Gastroesophageal sphincter (tissue), 4 donors: ENCODE measurements around the gene SLC2A11. TPM values are rescaled to one million over a fixed set of nuclear protein-coding genes. Genes with fewer than 3 reads are reported as not detected.

Experiments
- ATAC-seq: fragments of 150-250 bp; one replicate; pipeline ENCODE4 v1.9.1; 2016; ENCODE audit warnings: mild to moderate bottlenecking, moderate library complexity
- H3K27ac ChIP-seq, 4 donors: fragments of 200-600 bp; sonication (generic) in 3 of 4; 1 replicate in 3 of 4; 2 replicates in 1 of 4; pipeline ENCODE4 v1.5.1; 2016 to 2019
- H3K27me3 ChIP-seq: fragments of 200-600 bp; sonication (generic); one replicate; pipeline ENCODE4 v1.5.1; 2019
- H3K36me3 ChIP-seq, 2 donors: fragments of 200-600 bp; sonication (generic); one replicate each; pipeline ENCODE4 v1.5.1; 2019; ENCODE audit warnings: control low read depth in 1 of 2
- H3K4me1 ChIP-seq, 3 donors: fragments of 200-600 bp; sonication (generic); 1 replicate in 2 of 3; 2 replicates in 1 of 3; pipeline ENCODE4 v1.5.1; 2016 to 2019; ENCODE audit warnings: control low read depth in 2 of 3
- H3K4me3 ChIP-seq, 2 donors: fragments of 200-600 bp; sonication (generic); one replicate each; pipeline ENCODE4 v1.5.1; 2019; ENCODE audit warnings: mild to moderate bottlenecking in 1 of 2, moderate library complexity in 1 of 2
- H3K9me3 ChIP-seq, 3 donors: fragments of 200-600 bp; sonication (generic); one replicate each; pipeline ENCODE4 v1.5.1; 2017 to 2019; ENCODE audit warnings: control low read depth in 2 of 3
- EP300 ChIP-seq: sonication (generic); formaldehyde crosslinking; IDR thresholded peaks from one replicate; pipeline ENCODE4 v1.6.1; 2017; ENCODE audit warnings: antibody characterized with exemption, mild to moderate bottlenecking
- POLR2A ChIP-seq, 2 donors: fragments of 450-650 bp; IDR thresholded peaks; one replicate each; pipeline ENCODE4 v1.6.1; 2017; ENCODE audit warnings: antibody characterized with exemption in 2 of 2, mild to moderate bottlenecking in 2 of 2, moderate library complexity in 1 of 2
- POLR2AphosphoS5 ChIP-seq: sonication (generic); formaldehyde crosslinking; IDR thresholded peaks from one replicate; pipeline ENCODE4 v1.6.1; 2017; ENCODE audit warnings: antibody characterized with exemption
- WGBS, 2 donors: methylation state at CpG; one replicate each; pipeline ENCODE4 v1.1.5; 2018; ENCODE audit warnings: low coverage in 1 of 2; 5-methylcytosine and 5-hydroxymethylcytosine counted together
- total RNA-seq, 4 donors: library from RNA; depleted of rRNA; stranded (reverse); fragments of >200 nt; gene quantifications; one replicate each; pipeline ENCODE4 v1.1.0, GENCODE V29; 2016
- TF ChIP-seq, protein P1 (sequence below), 4 experiments: fragments of 200-600 bp in 2 of 4; fragments of 450-650 bp in 2 of 4; sonication (generic) in 1 of 4; IDR thresholded peaks; one replicate each; pipeline ENCODE4 v1.5.1; 2017 to 2019; ENCODE audit warnings: antibody characterized with exemption in 4 of 4, mild to moderate bottlenecking in 2 of 4, moderate library complexity in 2 of 4

SLC2A11 gene
- total RNA-seq, 4 donors from 2014 or later = 7.3 to 39.8 (median 18.8) TPM

DNA sequence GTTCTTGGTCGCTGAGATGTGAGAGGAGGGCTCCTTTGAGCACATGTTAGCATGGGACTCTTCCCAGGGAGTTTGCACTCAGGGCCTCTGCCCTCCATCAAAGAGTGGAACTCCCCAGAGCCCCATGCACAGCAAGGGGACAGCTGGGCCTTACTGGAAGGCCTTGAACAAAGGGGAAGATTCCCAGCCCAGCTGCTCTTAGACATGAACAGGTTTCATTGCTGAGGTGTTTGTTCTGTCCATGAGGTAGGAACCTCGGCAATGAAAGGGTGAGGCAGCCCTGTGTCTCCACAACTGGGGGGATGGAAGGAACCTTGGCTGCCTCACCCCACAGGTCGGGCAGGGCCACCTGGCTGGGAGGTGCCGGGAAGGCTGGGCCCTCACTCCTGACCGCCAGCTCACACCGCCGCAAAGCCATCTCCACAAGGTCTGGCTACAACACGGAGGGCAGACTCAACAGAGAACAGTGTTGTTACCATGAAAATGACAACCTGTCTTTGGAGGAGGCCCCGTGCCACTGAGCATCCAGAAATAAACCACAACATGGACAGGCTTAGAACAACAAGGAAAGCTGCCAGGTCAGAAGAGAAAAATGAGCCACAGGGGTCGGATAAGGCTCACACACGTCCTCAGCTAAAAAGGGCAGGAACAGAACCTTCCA is 22.1 kb upstream of the SLC2A11 start:
- WGBS, 2 donors = 19 to 68% methylated on average over 2 to 8 of the region's 11 CpGs
- H3K36me3 ChIP-seq = peaks cover 0 to 71% of the 10 kb centered on the region in 2 donors
- TF ChIP-seq POLR2AphosphoS5 = no peak
- no peak for TF ChIP-seq EP300
- TF ChIP-seq POLR2A (IDR thresholded peaks at IDR 0.05) = no peak
- TF ChIP-seq, protein P1, sequence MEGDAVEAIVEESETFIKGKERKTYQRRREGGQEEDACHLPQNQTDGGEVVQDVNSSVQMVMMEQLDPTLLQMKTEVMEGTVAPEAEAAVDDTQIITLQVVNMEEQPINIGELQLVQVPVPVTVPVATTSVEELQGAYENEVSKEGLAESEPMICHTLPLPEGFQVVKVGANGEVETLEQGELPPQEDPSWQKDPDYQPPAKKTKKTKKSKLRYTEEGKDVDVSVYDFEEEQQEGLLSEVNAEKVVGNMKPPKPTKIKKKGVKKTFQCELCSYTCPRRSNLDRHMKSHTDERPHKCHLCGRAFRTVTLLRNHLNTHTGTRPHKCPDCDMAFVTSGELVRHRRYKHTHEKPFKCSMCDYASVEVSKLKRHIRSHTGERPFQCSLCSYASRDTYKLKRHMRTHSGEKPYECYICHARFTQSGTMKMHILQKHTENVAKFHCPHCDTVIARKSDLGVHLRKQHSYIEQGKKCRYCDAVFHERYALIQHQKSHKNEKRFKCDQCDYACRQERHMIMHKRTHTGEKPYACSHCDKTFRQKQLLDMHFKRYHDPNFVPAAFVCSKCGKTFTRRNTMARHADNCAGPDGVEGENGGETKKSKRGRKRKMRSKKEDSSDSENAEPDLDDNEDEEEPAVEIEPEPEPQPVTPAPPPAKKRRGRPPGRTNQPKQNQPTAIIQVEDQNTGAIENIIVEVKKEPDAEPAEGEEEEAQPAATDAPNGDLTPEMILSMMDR (IDR thresholded peaks at IDR 0.05) = no peak
- peak overlapping the region in 1 of 4 donors; percentile 45 for H3K27ac ChIP-seq
- H3K4me3 ChIP-seq = no peak overlapping the region
- no peak for ATAC-seq
- H3K4me1 ChIP-seq = peaks cover 0 to 47% (median 17%) of the 10 kb centered on the region in 3 donors
- no peaks in the 10 kb centered on the region for H3K27me3 ChIP-seq
- no peaks in the 10 kb centered on the region for H3K9me3 ChIP-seq

DNA sequence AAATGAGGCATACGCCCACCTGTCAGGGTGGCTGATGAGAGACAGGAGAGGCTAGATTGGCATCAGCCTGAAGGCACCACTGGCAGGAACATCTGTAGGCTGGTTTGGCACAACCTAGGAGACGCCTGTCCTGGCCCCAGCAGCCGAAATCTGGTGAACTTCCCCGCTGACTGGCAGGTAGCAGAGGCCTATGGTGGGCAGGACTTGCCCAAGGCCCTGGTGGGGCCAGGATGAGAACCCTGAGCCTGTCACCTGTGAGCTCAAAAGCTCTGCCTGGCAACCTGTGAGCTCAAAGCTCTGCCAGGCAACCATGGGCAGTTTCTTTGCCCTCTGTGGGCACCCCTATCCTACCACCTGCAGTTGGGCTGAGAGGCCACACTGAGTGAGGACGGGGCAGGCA is 21.4 kb upstream of the SLC2A11 start:
- Histone ChIP-seq H3K36me3 (peaks cover 0 to 65% of the 10 kb centered on the region in 2 donors), H3K27ac (peak overlapping the region in 1 of 4 donors; percentile 45), H3K4me3 (no peak overlapping the region), H3K4me1 (peaks cover 0 to 47% (median 17%) of the 10 kb centered on the region in 3 donors), H3K27me3 (no peaks in the 10 kb centered on the region), H3K9me3 (no peaks in the 10 kb centered on the region)
- TF ChIP-seq, protein P1 (IDR thresholded peaks at IDR 0.05) = no peak
- TF ChIP-seq POLR2AphosphoS5 = no peak
- no peak for TF ChIP-seq EP300
- TF ChIP-seq POLR2A (IDR thresholded peaks at IDR 0.05) = no peak
- ATAC-seq = no peak
- 100% methylated on average over 1 of the region's 5 CpGs; no CpG with 5 or more reads in 1 of the 2 donors for WGBS, 2 donors

GRCh38 chr22:23836692-23837495 is 20.8 kb upstream of the SLC2A11 start:
- TF ChIP-seq POLR2A (IDR thresholded peaks at IDR 0.05) (no peak), EP300 (no peak)
- Histone ChIP-seq H3K4me1 (peaks cover 0 to 47% (median 17%) of the 10 kb centered on the region in 3 donors), H3K27me3 (no peaks in the 10 kb centered on the region), H3K27ac (peak overlapping the region in 1 of 4 donors; percentile 45), H3K9me3 (no peaks in the 10 kb centered on the region), H3K4me3 (no peak overlapping the region), H3K36me3 (peaks cover 0 to 59% of the 10 kb centered on the region in 2 donors)
- WGBS, 2 donors = 50 to 60% methylated on average over 1 of the region's 12 CpGs
- ATAC-seq = no peak

GRCh38 chr22:23837496-23837859 is 20.2 kb upstream of the SLC2A11 start:
- 80% methylated on average over 1 of the region's 12 CpGs; no CpG with 5 or more reads in 1 of the 2 donors for WGBS, 2 donors
- H3K4me1 ChIP-seq = peaks cover 0 to 47% (median 17%) of the 10 kb centered on the region in 3 donors
- TF ChIP-seq, protein P1 (IDR thresholded peaks at IDR 0.05) = no peak
- TF ChIP-seq EP300 (no peak), POLR2AphosphoS5 (no peak), POLR2A (IDR thresholded peaks at IDR 0.05) (no peak)
- no peak for ATAC-seq
- H3K27ac ChIP-seq = no peak overlapping the region
- peaks cover 0 to 53% of the 10 kb centered on the region in 2 donors for H3K36me3 ChIP-seq
- no peaks in the 10 kb centered on the region for H3K9me3 ChIP-seq
- no peak overlapping the region for H3K4me3 ChIP-seq
- no peaks in the 10 kb centered on the region for H3K27me3 ChIP-seq

DNA sequence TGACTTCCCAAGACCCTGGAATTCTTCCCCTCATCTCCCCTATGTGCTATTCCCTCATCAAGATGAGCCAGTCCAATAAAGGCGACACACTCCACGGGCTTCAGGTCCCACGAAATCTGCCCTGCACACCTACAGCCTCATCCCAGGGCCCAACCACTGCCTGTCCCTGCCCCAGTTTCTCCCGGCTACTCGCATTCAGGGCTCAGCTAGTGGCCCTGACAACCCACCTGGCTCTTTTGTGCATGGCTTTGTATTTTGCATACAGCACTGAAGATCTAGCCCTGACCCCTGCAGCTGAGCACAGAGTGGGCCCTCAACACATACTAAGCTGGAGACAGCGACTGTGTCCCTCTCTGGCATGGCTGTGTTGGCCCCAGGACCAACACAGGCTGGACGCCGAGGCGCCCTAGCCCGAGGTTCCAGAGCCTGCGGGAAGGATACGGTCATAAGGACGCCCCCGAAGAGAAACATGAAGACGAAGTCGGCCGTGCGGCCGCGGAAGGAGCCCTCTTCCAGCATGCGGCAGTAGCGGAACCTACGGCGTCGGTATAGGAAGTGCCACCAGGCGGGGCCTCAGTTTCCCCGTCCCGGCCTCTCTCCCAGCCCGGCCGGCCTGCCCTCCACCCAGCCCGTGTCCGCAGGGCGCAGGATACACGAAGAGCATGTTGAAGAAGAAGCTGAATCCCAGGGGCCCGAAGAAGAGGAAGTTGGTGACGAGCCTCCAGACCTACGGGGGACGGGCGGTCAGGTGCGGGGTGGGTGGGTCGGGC is 19.6 kb upstream of the SLC2A11 start:
- TF ChIP-seq POLR2AphosphoS5 (no peak), EP300 (no peak), POLR2A (IDR thresholded peaks at IDR 0.05) (no peak)
- TF ChIP-seq, protein P1 (IDR thresholded peaks at IDR 0.05) = no peak
- ATAC-seq = no peak
- H3K4me1 ChIP-seq = peaks cover 0 to 47% (median 17%) of the 10 kb centered on the region in 3 donors
- no peaks in the 10 kb centered on the region for H3K9me3 ChIP-seq
- peak overlapping the region; percentile 12 to 49 for H3K4me3 ChIP-seq
- no peaks in the 10 kb centered on the region for H3K27me3 ChIP-seq
- peaks cover 0 to 47% of the 10 kb centered on the region in 2 donors for H3K36me3 ChIP-seq
- WGBS, 2 donors = 100% methylated on average over 3 of the region's 41 CpGs; no CpG with 5 or more reads in 1 of the 2 donors
- H3K27ac ChIP-seq = no peak overlapping the region
